Choroid plexus epithelial cell (primary cell): ENCODE measurements around the gene ZBTB25.

ENCODE experiments used
- DNase-seq: peaks from one replicate; pipeline ENCODE4 v3.0.0-alpha.2; 2010; ENCODE audit warnings: low read depth
- H3K4me3 ChIP-seq: 2 replicates; pipeline ENCODE4 v1.5.1; 2011; ENCODE audit warnings: low read depth, mild to moderate bottlenecking, control low read depth, low read length, moderate library complexity
- TF ChIP-seq, protein P1 (sequence below): conservative IDR thresholded peaks from 2 replicates; pipeline ENCODE4 v1.5.1; 2011; ENCODE audit warnings: low read depth, mild to moderate bottlenecking, control low read depth, inconsistent platforms, low read length, moderate library complexity

ZBTB25 gene

DNA sequence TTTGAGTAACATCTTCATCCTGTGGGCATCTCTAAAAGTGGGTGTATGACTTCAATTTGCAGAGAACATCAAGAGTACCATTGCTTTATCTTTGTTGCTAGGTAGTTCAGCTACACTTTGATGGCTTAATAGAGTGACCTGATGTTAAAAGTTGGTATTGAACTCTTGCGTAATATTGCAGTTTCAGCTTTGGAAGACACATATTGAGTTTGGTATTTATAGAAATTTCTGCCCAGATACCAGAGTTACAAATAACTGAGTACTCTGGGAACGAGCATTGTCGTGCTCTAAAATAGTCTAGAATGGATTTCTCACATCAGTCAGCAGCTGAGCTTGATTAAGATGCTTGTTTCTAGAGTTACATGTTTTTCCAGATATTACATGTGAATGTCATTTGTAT, 63.1 kb downstream of the ZBTB25 start:
- no peak overlapping the region for H3K4me3 ChIP-seq
- DNase-seq, result peak; percentile 74
- TF ChIP-seq, protein P1, sequence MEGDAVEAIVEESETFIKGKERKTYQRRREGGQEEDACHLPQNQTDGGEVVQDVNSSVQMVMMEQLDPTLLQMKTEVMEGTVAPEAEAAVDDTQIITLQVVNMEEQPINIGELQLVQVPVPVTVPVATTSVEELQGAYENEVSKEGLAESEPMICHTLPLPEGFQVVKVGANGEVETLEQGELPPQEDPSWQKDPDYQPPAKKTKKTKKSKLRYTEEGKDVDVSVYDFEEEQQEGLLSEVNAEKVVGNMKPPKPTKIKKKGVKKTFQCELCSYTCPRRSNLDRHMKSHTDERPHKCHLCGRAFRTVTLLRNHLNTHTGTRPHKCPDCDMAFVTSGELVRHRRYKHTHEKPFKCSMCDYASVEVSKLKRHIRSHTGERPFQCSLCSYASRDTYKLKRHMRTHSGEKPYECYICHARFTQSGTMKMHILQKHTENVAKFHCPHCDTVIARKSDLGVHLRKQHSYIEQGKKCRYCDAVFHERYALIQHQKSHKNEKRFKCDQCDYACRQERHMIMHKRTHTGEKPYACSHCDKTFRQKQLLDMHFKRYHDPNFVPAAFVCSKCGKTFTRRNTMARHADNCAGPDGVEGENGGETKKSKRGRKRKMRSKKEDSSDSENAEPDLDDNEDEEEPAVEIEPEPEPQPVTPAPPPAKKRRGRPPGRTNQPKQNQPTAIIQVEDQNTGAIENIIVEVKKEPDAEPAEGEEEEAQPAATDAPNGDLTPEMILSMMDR, result no peak

DNA sequence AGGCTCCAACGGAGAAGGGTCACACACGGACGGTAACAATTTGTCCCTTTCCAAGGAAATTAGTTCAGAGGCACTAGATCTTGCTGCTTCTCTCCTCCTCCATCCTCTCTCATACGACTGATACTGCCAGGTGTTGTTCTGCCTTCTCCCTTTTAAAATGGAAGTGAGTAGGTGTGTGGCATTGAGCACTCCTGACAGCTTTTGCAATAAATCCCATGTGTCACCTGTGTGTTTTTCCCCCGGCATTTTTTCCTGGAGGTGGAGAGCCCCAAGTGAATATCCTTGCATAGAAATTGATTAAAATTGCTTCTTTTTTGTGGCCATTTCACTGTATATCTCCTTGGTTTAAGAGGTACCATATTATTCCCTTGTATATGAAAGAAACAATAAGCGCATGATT, 64.5 kb downstream of the ZBTB25 start:
- DNase-seq, result no peak
- TF ChIP-seq, protein P1, result no peak
- no peak overlapping the region for H3K4me3 ChIP-seq

DNA sequence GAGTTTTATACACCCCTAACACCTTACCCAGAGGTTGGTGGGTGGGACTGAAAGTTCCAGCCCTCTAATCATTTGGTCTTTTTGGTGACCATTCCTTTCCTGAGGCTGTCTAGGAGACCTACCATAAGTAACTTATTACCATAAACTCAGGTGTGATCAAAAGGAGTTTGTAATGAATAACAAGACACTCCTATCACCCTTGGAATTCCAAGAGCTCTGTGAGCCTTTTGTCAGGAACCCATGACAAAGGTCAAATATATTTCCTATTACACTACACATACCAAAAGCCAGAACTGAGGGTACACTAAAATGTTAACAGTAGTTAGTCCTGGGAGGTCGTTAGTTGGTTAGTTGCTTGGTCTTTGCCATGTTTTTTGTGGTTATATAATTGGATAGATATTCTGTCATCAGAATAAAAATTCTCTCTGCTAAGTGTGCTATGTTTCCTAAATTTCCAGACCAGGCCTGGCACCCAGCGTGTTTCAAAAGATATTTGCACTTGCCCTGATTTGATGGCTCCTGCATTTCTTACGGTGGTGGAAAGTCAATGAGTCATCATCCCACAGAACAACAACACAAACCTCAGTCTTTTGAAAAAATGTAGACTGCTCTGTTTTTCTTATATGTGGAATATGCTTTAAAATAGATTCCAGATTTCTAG, 65.3 kb downstream of the ZBTB25 start:
- DNase-seq, result peak; percentile 95
- no peak overlapping the region for H3K4me3 ChIP-seq
- TF ChIP-seq, protein P1, result no peak

DNA sequence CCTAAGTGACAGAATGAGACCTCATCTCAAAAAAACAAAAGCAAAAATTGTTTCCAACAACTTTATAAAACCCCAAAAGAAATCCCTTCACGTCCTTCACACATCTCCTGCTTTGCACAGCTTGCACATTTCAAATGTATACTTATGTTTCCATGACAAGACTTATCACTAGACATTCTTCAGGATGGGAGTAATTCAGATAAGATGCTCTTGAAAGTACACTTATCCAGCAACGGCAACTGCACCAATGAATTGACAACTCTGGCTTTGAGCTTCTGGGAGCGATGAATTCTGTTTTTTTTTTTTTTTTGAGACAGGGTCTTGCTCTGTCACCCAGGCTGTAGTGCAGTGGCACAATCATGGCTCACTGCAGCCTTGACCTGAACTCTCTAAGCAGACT, 69.1 kb downstream of the ZBTB25 start:
- TF ChIP-seq, protein P1, result no peak
- peak; percentile 62 for DNase-seq
- H3K4me3 ChIP-seq, result no peak overlapping the region

DNA sequence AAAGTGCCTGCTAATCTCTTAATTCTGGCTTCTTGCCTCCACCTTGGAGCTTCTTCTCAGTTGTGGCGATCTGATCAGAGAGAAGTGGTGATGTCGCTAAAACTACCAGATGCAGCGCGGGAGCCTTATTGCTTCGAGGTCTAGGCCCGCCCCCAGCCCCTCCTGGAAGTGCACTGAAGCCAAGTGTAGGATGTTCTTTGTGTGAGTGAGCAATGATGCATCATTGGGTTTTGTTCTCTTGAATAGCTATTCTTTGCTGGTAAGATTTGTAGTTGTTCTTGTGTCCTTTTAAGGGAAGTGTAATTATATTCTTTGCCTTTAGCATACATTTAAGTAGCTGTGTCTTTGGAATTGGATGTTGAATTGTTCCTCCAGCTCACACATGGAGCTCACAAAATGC, 79.7 kb downstream of the ZBTB25 start:
- H3K4me3 ChIP-seq, result no peak overlapping the region
- TF ChIP-seq, protein P1, result no peak
- DNase-seq, result peak; percentile 22

DNA sequence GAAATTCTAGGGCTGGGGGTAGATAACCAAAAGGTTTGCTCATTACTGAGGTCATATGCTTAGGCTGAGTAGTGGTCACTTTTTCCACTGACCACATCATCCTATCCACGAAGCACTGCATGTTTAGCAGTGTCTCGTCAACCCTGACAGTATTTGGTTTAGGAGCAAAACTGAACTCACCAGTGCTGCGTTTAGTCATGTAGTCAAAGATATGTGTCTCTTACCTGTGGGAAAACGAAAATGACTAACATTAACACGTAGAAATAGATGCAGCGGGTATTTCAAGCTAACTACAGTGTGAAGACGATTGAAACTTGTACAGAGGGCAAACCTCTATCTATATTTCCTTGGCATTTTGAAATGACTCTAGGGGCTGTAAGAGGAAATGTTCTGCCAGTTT, 80.9 kb downstream of the ZBTB25 start:
- TF ChIP-seq, protein P1, result no peak
- no peak overlapping the region for H3K4me3 ChIP-seq
- DNase-seq, result no peak

DNA sequence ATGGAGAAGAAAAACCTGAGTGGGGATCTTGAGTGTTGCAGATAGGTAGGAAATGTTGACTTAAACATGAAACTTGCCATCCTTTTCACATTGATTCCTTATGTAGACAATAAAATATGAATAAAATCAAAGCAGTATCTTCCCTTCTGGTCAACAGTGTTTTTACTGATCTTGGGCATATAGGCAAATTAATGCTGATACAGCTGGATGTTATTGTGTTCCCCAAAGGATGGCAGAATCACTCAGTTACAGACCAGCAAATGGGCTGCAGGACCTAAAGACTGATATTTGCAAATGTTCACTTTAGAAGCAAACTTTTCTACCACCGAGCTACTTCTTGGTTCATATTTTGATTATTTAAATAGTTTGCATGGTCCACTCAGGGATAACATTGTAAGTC, 81.6 kb downstream of the ZBTB25 start:
- H3K4me3 ChIP-seq, result no peak overlapping the region
- no peak for DNase-seq
- TF ChIP-seq, protein P1, result no peak
